PFSK-1 (cell line): ENCODE measurements around the gene CTIF.

ENCODE experiments used
- POLR2AphosphoS5 ChIP-seq: IDR thresholded peaks from 2 replicates; pipeline ENCODE4 v1.6.1; 2012; ENCODE audit warnings: low read depth, mild to moderate bottlenecking, control low read depth, low read length, moderate library complexity
- SIN3A ChIP-seq: IDR thresholded peaks from 2 replicates; pipeline ENCODE4 v1.6.1; 2012; ENCODE audit warnings: mild to moderate bottlenecking, low read length, moderate library complexity, borderline replicate concordance; ENCODE audit not compliant: insufficient read depth
- TAF1 ChIP-seq: IDR thresholded peaks from 2 replicates; pipeline ENCODE4 v1.6.1; 2012; ENCODE audit warnings: low read length, control low read depth, borderline replicate concordance; ENCODE audit not compliant: insufficient read depth

- no peak for TF ChIP-seq TAF1
- no peak for TF ChIP-seq POLR2AphosphoS5
- no peak for TF ChIP-seq SIN3A
Observed at GRCh38 chr18:48816554-48816953, 277.7 kb downstream of the CTIF start.
